ENCODE results near the gene HCRTR1. TPM values are rescaled to one million over a fixed set of nuclear protein-coding genes. Genes with fewer than 3 reads are reported as not detected.

Gene HCRTR1
- total RNA-seq, 4 donors from 2014 or later: 0.21 to 2.5 TPM; not detected in 2

DNA sequence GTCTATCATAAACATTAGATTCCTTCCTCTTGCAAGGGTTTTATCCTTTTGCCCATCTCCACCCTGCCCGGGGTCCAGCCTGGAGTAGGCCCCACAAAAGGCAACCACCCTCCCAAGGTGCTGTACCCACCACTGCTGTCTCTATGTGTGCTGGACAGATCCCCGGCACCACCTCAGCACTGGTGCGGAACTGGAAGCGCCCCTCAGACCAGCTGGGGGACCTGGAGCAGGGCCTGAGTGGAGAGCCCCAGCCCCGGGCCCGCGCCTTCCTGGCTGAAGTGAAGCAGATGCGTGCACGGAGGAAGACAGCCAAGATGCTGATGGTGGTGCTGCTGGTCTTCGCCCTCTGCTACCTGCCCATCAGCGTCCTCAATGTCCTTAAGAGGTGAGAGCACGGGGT is 5.9 kb downstream of the HCRTR1 start:
- no peak overlapping the region for H3K27ac ChIP-seq
- WGBS, 2 donors: 92% methylated on average over 9 to 12 of the region's 12 CpGs
- H3K4me1 ChIP-seq: peaks cover 0 to 26% (median 15%) of the 10 kb centered on the region in 4 donors
- peaks cover 0 to 8% of the 10 kb centered on the region in 2 donors for H3K27me3 ChIP-seq
- no peak overlapping the region for H3K4me3 ChIP-seq
- no peak for TF ChIP-seq EP300 (IDR thresholded peaks at IDR 0.05)
- TF ChIP-seq POLR2A (IDR thresholded peaks at IDR 0.05): no peak
- TF ChIP-seq, protein P1, sequence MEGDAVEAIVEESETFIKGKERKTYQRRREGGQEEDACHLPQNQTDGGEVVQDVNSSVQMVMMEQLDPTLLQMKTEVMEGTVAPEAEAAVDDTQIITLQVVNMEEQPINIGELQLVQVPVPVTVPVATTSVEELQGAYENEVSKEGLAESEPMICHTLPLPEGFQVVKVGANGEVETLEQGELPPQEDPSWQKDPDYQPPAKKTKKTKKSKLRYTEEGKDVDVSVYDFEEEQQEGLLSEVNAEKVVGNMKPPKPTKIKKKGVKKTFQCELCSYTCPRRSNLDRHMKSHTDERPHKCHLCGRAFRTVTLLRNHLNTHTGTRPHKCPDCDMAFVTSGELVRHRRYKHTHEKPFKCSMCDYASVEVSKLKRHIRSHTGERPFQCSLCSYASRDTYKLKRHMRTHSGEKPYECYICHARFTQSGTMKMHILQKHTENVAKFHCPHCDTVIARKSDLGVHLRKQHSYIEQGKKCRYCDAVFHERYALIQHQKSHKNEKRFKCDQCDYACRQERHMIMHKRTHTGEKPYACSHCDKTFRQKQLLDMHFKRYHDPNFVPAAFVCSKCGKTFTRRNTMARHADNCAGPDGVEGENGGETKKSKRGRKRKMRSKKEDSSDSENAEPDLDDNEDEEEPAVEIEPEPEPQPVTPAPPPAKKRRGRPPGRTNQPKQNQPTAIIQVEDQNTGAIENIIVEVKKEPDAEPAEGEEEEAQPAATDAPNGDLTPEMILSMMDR (IDR thresholded peaks at IDR 0.05): no peak
- H3K36me3 ChIP-seq: peaks cover 0 to 23% (median 0%) of the 10 kb centered on the region in 3 donors
- H3K9me3 ChIP-seq: no peaks in the 10 kb centered on the region
- no peak for DNase-seq (ENCODE audit: low spot score in 2 of 2)

DNA sequence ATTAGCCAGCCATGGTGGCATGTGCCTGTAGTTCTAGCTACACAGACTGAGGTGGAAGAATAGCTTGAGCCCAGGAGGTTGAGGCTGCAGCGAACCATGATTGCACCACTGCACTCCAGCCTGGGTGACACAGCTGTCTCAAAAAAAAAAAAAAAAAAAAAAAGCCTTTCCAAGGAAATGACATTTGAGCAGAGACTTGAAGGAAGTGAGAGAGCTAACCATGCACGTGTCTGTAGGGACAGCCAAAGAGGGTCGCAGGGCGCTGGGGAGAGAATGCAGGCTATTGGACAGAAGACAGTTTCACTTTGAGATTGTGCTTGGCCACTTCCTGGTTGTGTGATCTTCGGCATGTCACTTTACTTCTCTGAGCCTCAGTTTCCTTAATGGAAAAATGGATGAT is 6.8 kb downstream of the HCRTR1 start:
- WGBS, 2 donors: 55 to 71% methylated on average over 5 of the region's 5 CpGs
- no peak overlapping the region for H3K4me3 ChIP-seq
- H3K36me3 ChIP-seq: peaks cover 0 to 33% (median under 1%) of the 10 kb centered on the region in 3 donors
- peaks cover 0 to 25% (median 15%) of the 10 kb centered on the region in 4 donors for H3K4me1 ChIP-seq
- H3K27me3 ChIP-seq: no peaks in the 10 kb centered on the region
- no peaks in the 10 kb centered on the region for H3K9me3 ChIP-seq
- TF ChIP-seq EP300 (IDR thresholded peaks at IDR 0.05): no peak
- no peak for TF ChIP-seq POLR2A (IDR thresholded peaks at IDR 0.05)
- DNase-seq (ENCODE audit: low spot score in 2 of 2): no peak
- no peak overlapping the region for H3K27ac ChIP-seq

DNA sequence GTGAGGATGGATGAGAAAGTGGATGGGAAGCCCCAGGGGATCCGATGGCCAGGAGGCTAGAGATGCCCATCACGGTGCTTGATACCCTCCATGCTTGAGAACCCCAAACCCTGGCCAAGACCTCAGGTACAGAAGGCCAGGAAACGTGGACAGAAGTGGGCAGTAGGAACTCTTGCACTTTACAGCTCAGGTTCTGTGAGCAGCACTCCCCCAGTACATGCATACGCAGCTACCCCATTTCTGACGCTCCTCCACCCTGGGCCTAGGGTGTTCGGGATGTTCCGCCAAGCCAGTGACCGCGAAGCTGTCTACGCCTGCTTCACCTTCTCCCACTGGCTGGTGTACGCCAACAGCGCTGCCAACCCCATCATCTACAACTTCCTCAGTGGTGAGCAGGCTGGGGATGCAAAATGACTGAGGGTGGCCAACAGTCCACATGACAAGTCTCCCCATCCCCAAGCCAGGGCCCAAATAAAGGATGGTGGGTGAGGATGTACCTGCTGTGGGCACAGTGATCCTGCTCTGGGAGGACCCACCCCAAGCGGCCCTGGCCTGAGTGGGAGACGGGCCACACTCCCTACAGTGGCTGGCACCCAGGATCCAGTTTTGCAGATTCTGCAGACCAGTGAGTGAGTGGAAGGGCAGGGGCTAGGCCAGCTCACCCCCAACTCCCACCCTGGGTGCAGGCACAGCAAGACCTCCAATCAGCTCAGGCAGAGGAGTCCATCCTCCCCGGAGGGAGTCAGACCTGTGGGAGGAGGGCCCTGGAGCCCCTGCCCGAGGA is 7.4 kb downstream of the HCRTR1 start:
- Histone ChIP-seq H3K27me3 (no peaks in the 10 kb centered on the region), H3K4me3 (no peak overlapping the region), H3K4me1 (peaks cover 0 to 25% (median 15%) of the 10 kb centered on the region in 4 donors), H3K36me3 (peaks cover 0 to 39% (median 7%) of the 10 kb centered on the region in 3 donors), H3K9me3 (no peaks in the 10 kb centered on the region), H3K27ac (no peak overlapping the region)
- WGBS, 2 donors: 90 to 94% methylated on average over 16 of the region's 16 CpGs
- DNase-seq (ENCODE audit: low spot score in 2 of 2): no peak
- TF ChIP-seq POLR2A (IDR thresholded peaks at IDR 0.05) (no peak), EP300 (IDR thresholded peaks at IDR 0.05) (no peak)
- TF ChIP-seq, protein P1 (IDR thresholded peaks at IDR 0.05): no peak

DNA sequence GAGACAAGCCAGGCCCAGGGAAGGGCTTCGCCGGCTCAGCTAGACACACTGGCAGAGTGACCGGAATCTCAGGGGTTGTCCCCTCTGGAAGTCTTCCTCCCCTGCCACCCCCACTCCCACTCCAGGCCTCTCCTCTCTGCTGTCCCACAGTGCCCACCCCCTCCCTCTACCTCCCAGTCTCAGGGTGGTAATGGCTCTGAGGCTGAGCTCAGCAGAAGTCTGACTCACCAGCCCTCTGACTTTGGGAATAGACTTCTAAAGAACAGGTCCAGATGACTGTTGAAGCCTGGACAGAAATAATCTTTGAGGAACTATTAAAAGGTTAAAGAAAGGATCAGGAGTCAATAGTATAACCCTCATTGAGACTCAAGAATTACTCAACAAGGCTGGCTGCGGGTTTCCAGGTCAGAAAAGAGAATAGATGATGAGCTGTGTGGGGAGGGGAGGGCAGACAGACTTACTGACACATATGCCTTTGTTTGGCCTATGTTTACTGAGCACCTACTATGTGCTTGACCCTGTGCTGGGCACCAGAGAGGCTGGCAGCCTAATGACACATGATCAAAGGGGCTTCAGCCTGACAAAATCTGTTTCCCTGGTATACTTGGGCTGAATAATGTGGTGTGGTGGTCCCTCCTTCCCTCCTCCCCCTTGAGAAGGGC is 8.2 kb downstream of the HCRTR1 start:
- Histone ChIP-seq H3K9me3 (no peaks in the 10 kb centered on the region), H3K4me3 (no peak overlapping the region), H3K4me1 (peaks cover 0 to 25% (median 15%) of the 10 kb centered on the region in 4 donors), H3K36me3 (peaks cover 0 to 47% (median 7%) of the 10 kb centered on the region in 3 donors), H3K27ac (no peak overlapping the region), H3K27me3 (no peaks in the 10 kb centered on the region)
- DNase-seq (ENCODE audit: low spot score in 2 of 2): no peak
- TF ChIP-seq EP300 (IDR thresholded peaks at IDR 0.05): no peak
- WGBS, 2 donors: 67 to 83% methylated on average over 4 of the region's 4 CpGs

DNA sequence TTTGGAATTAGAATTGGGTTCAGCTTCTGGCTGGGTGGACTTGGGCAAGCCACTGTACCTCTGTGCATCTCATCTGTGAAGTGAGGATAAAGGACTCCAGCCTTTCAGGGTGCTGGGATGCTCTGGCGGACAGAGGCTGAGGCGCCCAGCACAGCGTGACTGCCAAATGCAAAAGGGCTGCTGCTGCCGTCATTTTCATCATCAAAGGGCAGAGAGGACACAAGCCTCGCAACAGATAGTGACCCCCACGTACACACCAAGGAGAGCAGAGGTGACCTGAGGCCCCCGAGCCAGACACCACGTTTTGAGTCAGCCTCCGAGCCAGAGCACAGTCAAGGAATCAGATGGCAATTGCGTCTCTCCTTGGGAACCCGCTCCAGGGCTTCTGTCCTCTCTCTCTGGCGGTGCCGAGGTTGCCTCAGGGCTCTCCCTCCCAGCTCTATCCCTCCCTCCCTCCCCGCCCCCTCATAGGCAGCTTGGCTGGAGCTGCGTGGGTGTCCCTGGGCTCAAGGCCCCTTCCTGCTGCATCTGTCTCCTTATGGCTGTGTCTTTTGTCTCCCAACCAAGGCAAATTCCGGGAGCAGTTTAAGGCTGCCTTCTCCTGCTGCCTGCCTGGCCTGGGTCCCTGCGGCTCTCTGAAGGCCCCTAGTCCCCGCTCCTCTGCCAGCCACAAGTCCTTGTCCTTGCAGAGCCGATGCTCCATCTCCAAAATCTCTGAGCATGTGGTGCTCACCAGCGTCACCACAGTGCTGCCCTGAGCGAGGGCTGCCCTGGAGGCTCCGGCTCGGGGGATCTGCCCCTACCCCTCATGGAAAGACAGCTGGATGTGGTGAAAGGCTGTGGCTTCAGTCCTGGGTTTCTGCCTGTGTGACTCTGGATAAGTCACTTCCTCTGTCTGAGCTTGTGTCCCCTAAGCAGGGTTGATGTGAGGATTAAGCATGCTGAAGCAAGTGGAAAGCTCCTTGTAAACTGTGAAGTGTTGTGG is 9.0 kb downstream of the HCRTR1 start:
- Histone ChIP-seq H3K27me3 (no peaks in the 10 kb centered on the region), H3K36me3 (peaks cover 0 to 55% (median 7%) of the 10 kb centered on the region in 3 donors), H3K9me3 (no peaks in the 10 kb centered on the region), H3K4me1 (peaks cover 0 to 25% (median 15%) of the 10 kb centered on the region in 4 donors), H3K27ac (peak overlapping the region in 2 of 4 donors; percentile 19 to 54), H3K4me3 (no peak overlapping the region)
- no peak for DNase-seq (ENCODE audit: low spot score in 2 of 2)
- WGBS, 2 donors: 47 to 55% methylated on average over 20 to 23 of the region's 23 CpGs
- TF ChIP-seq EP300 (IDR thresholded peaks at IDR 0.05): no peak
- no peak for TF ChIP-seq POLR2A (IDR thresholded peaks at IDR 0.05)
- TF ChIP-seq, protein P1 (IDR thresholded peaks at IDR 0.05): no peak

Data from tibial nerve (tissue), 4 donors.